ENCODE measurements around the gene AICDA. TPM values are rescaled to one million over a fixed set of nuclear protein-coding genes. Genes with fewer than 3 reads are reported as not detected.

AICDA gene
- total and polyA plus RNA-seq, 2 experiments from 2014 or later: 1.7 TPM; not detected in 1

DNA sequence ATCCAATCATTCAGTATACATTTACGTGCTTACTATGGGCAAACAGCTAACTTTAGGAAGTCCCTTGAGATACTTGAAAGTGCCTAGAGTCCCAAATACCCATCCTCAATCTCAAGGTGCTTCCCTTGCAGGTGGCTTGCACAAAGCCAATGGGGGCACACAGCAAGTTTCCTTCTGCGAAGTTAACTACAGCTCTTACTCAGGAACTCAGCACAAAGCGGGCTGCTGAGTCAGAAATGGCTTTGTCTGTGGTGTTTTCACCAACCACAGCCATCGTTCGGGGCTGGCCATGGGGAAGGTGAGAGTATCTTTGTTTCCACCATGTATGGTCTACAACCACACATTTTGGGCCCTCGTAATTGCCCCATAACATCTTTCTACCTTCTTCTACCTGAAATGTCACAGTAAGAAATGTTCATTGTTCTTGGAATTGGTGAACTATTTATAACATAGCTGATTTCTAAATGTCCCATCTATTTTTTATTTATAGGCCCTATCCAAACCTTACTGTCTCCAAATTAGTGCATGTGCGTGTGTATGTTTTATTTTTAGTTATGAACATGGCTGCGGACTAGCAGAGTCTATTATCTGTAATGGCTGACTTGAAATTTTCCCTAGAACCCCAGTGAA is 36.0 kb upstream of the AICDA start:
- H3K36me3 ChIP-seq: no peaks in the 10 kb centered on the region
- no peaks in the 10 kb centered on the region for H3K9me3 ChIP-seq (ENCODE audit: low read depth)
- no peaks in the 10 kb centered on the region for H3K27me3 ChIP-seq
- H3K27ac ChIP-seq: no peak overlapping the region
- TF ChIP-seq, protein P1, sequence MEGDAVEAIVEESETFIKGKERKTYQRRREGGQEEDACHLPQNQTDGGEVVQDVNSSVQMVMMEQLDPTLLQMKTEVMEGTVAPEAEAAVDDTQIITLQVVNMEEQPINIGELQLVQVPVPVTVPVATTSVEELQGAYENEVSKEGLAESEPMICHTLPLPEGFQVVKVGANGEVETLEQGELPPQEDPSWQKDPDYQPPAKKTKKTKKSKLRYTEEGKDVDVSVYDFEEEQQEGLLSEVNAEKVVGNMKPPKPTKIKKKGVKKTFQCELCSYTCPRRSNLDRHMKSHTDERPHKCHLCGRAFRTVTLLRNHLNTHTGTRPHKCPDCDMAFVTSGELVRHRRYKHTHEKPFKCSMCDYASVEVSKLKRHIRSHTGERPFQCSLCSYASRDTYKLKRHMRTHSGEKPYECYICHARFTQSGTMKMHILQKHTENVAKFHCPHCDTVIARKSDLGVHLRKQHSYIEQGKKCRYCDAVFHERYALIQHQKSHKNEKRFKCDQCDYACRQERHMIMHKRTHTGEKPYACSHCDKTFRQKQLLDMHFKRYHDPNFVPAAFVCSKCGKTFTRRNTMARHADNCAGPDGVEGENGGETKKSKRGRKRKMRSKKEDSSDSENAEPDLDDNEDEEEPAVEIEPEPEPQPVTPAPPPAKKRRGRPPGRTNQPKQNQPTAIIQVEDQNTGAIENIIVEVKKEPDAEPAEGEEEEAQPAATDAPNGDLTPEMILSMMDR (IDR thresholded peaks at IDR 0.05; ENCODE audit: low read depth, low read length): no peak
- H3K4me1 ChIP-seq (ENCODE audit: low read depth): no peaks in the 10 kb centered on the region
- no peak for DNase-seq (ENCODE audit: low read depth in 1 of 2, low spot score in 1 of 2)
- H3K4me3 ChIP-seq: no peak overlapping the region

DNA sequence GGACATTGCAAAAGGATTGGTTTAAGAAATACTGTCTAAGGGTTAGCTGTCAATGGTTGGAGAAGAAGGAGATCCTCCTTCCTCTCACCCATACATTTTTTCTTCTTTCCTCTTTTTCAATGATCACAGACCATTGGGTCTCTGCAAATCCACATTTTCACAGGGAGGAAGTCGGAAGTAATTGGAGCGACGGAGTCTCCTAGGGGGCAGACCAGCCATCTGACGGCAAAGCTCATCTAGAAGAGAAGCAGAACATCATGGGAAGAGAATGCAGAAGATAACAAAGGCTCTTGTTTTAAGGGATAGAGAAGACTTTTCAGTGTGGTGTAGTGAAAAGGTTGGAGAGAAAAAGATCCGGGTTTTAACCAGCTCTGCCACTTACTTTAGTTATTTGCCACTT is 35.3 kb upstream of the AICDA start:
- TF ChIP-seq, protein P1 (IDR thresholded peaks at IDR 0.05; ENCODE audit: low read depth, low read length): no peak
- no peaks in the 10 kb centered on the region for H3K4me1 ChIP-seq (ENCODE audit: low read depth)
- DNase-seq (ENCODE audit: low read depth in 1 of 2, low spot score in 1 of 2): no peak
- no peaks in the 10 kb centered on the region for H3K36me3 ChIP-seq
- H3K27ac ChIP-seq: no peak overlapping the region
- no peaks in the 10 kb centered on the region for H3K27me3 ChIP-seq
- H3K9me3 ChIP-seq (ENCODE audit: low read depth): no peaks in the 10 kb centered on the region
- no peak overlapping the region for H3K4me3 ChIP-seq

DNA sequence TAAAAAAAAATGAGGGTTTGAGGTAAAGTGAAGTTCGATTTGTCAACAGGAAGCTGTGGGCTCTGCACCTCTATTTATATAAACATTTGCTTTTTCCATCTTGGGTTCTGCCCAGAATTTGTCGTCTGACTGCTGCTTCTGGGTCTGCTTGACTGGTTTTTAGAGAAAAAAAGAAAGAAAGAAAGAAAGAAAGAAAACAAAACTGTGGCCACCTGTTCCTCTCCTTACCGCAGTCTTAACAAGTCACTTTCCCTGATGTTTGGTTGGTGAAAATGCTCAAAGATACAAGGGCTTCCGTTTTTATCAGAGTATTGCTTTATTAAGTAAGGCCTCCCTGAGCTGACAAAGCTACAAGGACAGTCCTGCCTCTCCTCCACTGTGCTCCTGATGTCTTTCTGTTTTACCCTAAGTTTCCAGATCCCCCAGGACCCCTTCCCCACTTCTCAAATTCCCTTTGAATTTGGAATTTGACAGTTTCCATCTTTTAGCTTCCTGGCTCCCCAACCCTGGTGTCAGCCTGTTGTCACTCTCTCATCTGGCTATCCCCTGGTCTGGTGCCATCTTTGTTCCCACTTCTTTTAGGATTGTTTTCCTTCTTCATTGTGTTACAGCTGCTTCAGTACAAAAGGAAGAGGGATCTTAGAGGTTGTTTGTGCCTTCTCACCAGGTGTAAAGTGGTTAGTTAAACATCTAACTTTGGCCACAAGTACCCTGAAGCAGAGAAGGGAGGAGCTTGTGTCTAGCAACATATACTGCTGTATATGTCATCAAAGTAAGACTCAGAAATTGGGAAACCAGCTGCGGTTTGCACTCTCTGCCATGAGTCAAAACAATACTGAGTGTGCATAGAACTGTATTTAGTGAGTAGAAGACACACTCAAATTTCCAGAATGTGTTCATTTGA is 31.9 kb upstream of the AICDA start:
- no peak overlapping the region for H3K27ac ChIP-seq
- TF ChIP-seq, protein P1 (IDR thresholded peaks at IDR 0.05; ENCODE audit: low read depth, low read length): no peak

DNA sequence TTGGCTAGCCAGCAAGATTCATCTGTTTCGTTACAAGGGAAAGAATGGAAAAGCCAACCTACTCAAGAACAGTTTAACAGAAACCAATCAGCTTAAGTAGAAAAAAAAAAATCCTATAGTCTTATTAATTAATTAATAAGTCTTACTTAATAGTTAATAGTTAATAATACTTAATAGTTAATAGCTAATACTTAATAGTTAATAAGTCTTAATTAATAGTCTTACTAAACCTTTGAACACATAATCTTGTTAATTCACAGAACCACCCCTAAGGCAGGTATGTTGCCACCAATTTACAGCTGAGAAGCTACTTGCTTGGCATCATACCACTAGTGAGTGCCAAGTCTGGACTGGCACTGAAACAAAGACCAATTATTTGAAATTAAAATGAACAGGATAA is 30.1 kb upstream of the AICDA start:
- H3K27ac ChIP-seq: no peak overlapping the region
- H3K27me3 ChIP-seq: no peaks in the 10 kb centered on the region
- DNase-seq (ENCODE audit: low read depth in 1 of 2, low spot score in 1 of 2): no peak
- H3K4me3 ChIP-seq: no peak overlapping the region
- TF ChIP-seq, protein P1 (IDR thresholded peaks at IDR 0.05; ENCODE audit: low read depth, low read length): no peak
- no peaks in the 10 kb centered on the region for H3K36me3 ChIP-seq
- no peaks in the 10 kb centered on the region for H3K4me1 ChIP-seq (ENCODE audit: low read depth)
- no peaks in the 10 kb centered on the region for H3K9me3 ChIP-seq (ENCODE audit: low read depth)

More for the DNA sequence above, 31.9 kb upstream of the AICDA start:
- no peaks in the 10 kb centered on the region for H3K36me3 ChIP-seq
- no peaks in the 10 kb centered on the region for H3K4me1 ChIP-seq (ENCODE audit: low read depth)
- H3K4me3 ChIP-seq: no peak overlapping the region
- H3K9me3 ChIP-seq (ENCODE audit: low read depth): no peaks in the 10 kb centered on the region
- peak in 1 of 2 donors; percentile 6 for DNase-seq (ENCODE audit: low read depth in 1 of 2, low spot score in 1 of 2)
- no peaks in the 10 kb centered on the region for H3K27me3 ChIP-seq

DNA sequence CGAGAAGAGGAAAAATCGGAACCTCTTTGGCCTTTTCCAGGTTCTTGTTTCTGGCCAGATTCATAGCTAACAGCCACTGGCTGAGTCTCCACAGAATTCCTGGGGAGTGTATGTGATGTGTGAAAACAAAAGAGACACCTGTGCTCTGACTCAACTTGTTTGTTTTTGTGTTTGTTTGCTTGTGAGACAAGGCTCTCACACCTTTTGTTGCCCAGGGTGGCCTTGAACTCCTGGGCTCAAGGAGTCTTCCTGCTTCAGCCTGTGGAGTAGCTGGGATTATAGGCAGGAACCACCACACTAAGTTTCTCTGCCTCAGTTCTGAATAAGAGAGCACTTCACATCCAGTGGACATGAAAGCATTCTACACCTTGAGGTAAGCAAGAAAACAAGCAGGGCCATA is 27.3 kb upstream of the AICDA start:
- no peak overlapping the region for H3K4me3 ChIP-seq
- DNase-seq (ENCODE audit: low read depth in 1 of 2, low spot score in 1 of 2): no peak
- no peaks in the 10 kb centered on the region for H3K27me3 ChIP-seq
- TF ChIP-seq, protein P1 (IDR thresholded peaks at IDR 0.05; ENCODE audit: low read depth, low read length): no peak
- H3K4me1 ChIP-seq (ENCODE audit: low read depth): no peaks in the 10 kb centered on the region
- no peaks in the 10 kb centered on the region for H3K36me3 ChIP-seq
- H3K27ac ChIP-seq: no peak overlapping the region
- no peaks in the 10 kb centered on the region for H3K9me3 ChIP-seq (ENCODE audit: low read depth)

Measured in cardiac muscle cell (in vitro differentiated cells and primary cell).